H1 (cell line): ENCODE measurements around the gene INSM1.

Experiments
- CHD7 ChIP-seq: fragments of 300-600 bp; sonication (generic); IDR thresholded peaks from 2 replicates; pipeline ENCODE4 v1.7.1; 2012; ENCODE audit warnings: low read length, moderate library complexity, mild to moderate bottlenecking, inconsistent platforms; ENCODE audit not compliant: insufficient replicate concordance
- CTCF ChIP-seq, 3 experiments: IDR thresholded peaks; 1 replicate in 2 of 3; 2 replicates in 1 of 3; pipeline versions ENCODE4 v1.5.1 to v1.6.1; 2011; ENCODE audit warnings: low read length in 3 of 3, mild to moderate bottlenecking in 3 of 3, inconsistent platforms in 2 of 3, low read depth in 1 of 3, moderate library complexity in 1 of 3; ENCODE audit not compliant: insufficient read depth in 1 of 3; ENCODE audit errors: control extremely low read depth in 1 of 3
- EGR1 ChIP-seq: IDR thresholded peaks from 2 replicates; pipeline ENCODE4 v1.6.1; 2011; ENCODE audit warnings: low read depth, low read length, borderline replicate concordance
- GTF2F1 ChIP-seq: IDR thresholded peaks from 2 replicates; pipeline ENCODE4 v1.6.1; 2012; ENCODE audit warnings: low read depth, low read length, improper control_type of control experiment, borderline replicate concordance
- POLR2AphosphoS5 ChIP-seq: IDR thresholded peaks from 2 replicates; pipeline ENCODE4 v1.6.1; 2011; ENCODE audit warnings: low read depth, low read length
- RAD21 ChIP-seq, 2 experiments: IDR thresholded peaks in 1 of 2; conservative IDR thresholded peaks in 1 of 2; 2 replicates each; pipeline ENCODE4 v1.6.1; 2011; ENCODE audit warnings: low read depth in 2 of 2, low read length in 2 of 2, improper control_type of control experiment in 1 of 2, inconsistent platforms in 1 of 2, mild to moderate bottlenecking in 1 of 2, moderate library complexity in 1 of 2
- SP1 ChIP-seq: IDR thresholded peaks from 2 replicates; pipeline ENCODE4 v1.6.1; 2011; ENCODE audit warnings: low read depth, low read length
- TBP ChIP-seq: IDR thresholded peaks from 2 replicates; pipeline ENCODE4 v1.6.1; 2011; ENCODE audit warnings: low read depth, low read length, improper control_type of control experiment
- USF2 ChIP-seq: IDR thresholded peaks from 2 replicates; pipeline ENCODE4 v1.6.1; 2011; ENCODE audit warnings: low read length, improper control_type of control experiment
- TF ChIP-seq, protein P1 (sequence below): IDR thresholded peaks from 2 replicates; pipeline ENCODE4 v1.6.1; 2012; ENCODE audit warnings: inconsistent platforms
- TF ChIP-seq, protein P2 (sequence below): IDR thresholded peaks from 2 replicates; pipeline ENCODE4 v1.6.1; 2011; ENCODE audit warnings: low read depth, mild to moderate bottlenecking, low read length; ENCODE audit not compliant: insufficient read depth

DNA sequence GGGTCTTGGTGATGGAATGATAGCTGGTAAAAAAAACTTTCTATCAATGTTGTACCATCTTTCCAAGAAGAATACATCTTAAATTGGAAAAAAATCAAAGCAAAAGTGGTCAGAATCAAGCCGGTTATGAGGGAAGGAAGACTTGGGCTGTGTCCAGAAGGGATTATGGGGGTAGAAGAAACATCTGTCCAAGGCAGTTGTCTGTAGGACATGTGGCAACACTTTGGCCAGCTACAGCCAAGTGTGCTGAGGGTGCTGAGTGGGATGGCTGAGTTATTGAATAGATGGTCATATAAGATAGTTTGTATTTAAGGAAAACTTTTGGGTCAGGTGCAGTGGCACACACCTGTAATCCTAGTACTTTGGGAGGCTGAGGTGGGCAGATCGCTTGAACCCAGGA, 38.4 kb downstream of the INSM1 start:
- TF ChIP-seq EGR1 (no peak), GTF2F1 (no peak), SP1 (no peak), CHD7 (no peak), CTCF (IDR thresholded peaks at IDR 0.05; ENCODE audit: control extremely low read depth in 1 of 3, insufficient read depth in 1 of 3, low read depth in 1 of 3, low read length in 3 of 3) (no peak), USF2 (no peak), POLR2AphosphoS5 (no peak), TBP (no peak), RAD21 (IDR thresholded peaks at IDR 0.05 in 1 of 2, conservative IDR thresholded peaks at IDR 0.05 in 1 of 2; ENCODE audit: low read depth in 2 of 2, low read length in 2 of 2) (no peak)
- TF ChIP-seq, protein P1, sequence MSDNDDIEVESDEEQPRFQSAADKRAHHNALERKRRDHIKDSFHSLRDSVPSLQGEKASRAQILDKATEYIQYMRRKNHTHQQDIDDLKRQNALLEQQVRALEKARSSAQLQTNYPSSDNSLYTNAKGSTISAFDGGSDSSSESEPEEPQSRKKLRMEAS: no peak
- TF ChIP-seq, protein P2, sequence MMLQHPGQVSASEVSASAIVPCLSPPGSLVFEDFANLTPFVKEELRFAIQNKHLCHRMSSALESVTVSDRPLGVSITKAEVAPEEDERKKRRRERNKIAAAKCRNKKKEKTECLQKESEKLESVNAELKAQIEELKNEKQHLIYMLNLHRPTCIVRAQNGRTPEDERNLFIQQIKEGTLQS: no peak
